Prostate gland (tissue), 2 donors: ENCODE data around the gene FBXW8.

Experiments
- CTCF ChIP-seq, 4 experiments: fragments of 200-600 bp in 2 of 4; fragments of 450-650 bp in 2 of 4; sonication (generic) in 2 of 4; IDR thresholded peaks; 1 replicate in 3 of 4; 2 replicates in 1 of 4; pipeline ENCODE4 v1.5.1; 2016 to 2019; ENCODE audit warnings: antibody characterized with exemption in 4 of 4, mild to moderate bottlenecking in 2 of 4, moderate library complexity in 2 of 4
- POLR2A ChIP-seq: fragments of 450-650 bp; IDR thresholded peaks from one replicate; pipeline ENCODE4 v1.6.1; 2016; ENCODE audit warnings: antibody characterized with exemption, mild to moderate bottlenecking

- no peak for TF ChIP-seq CTCF (IDR thresholded peaks at IDR 0.05)
- no peak for TF ChIP-seq POLR2A
These were observed 152.6 kb downstream of the FBXW8 start for GRCh38 chr12:117063162-117063911.
